ENCODE results near the gene ATPAF2.

The ATPAF2 gene

DNA sequence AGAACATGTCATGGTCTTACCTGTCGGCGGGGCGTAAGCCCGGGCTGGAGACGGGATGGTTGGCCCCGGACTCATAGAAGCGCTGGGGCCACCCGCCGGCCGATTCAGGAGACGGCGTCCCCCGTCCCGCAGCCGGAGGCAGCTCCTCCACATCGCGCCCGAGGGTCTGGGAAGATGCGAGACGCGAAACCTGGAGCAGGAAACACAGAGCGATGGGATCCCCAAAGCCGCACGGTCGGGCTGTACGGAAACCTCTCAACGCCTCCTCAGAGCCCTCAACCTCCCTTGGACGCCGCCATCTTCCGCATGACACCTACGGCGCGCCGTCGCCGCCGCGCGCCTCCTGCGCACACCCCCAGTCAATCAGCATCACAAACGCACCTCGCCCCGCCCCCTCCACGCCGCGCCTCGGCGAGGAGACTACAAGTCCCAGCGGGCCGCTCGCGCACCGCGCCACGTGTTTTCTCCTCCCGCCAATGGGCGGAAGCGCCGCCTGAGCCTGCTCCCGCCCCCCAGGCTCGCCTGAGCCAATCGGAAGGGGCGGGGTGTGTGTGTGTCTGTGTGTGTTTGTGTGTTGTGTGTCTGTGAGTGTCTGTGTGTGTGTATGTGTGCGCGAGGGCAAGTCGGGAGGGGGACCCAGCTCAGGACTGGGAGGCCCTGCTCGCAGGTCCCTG lies at the start of gene ATPAF2, which contains the start of gene GID4:
ATPAF2 (minus strand) TSS at position 308 of the 674 bp plus-strand sequence; CDS start at position 153, 155 bp downstream.
GID4 (plus strand) TSS at position 548 of the 674 bp plus-strand sequence; CDS start at position 605, 57 bp downstream.
- DNase-seq: peak; percentile 99 to 100

DNA sequence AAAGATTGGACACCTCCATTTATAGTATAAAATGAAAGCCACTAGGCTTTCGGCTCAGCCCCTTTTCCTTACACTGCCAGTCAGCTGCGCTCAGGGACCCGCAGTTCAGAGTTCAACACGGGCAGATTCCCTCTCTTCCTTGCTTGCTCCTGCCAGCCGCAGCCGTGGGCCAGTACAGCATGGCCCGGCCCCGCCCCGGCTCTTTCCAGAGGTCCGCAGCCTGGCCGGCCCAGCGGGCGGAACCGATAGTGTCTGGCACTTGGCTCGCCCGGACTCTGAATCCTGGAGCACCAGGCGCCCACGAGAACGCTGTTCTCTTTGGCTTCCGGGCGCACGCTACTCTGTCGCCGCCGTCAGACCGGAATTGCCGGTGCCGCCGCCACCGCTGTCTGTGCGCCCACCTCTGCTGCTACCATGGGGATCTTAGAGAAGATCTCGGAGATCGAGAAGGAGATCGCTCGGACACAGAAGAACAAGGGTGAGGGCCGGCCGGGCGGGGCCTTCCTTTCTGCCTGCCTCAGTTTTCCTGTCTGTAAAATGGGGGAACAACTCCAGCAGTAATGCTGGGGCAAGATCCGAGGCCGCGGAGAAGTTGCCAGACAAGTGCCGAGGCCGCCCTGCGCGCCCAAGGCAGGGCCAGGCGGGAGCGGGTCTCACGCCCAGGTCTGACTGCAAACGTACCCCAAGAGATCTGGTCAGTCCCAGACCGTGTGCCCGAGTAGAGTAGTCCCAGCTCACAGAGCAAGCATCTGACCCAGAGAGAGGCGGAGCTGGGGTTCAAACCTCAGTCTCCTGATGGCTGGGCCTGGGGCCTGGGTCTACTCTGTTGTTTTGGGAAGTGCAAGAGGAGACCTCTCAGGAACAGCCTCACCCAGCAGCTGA lies 48.9 kb upstream of the ATPAF2 start, which contains the start of gene DRG2:
DRG2 (plus strand) TSS at position 339 of the 882 bp plus-strand sequence; CDS start at position 415, 76 bp downstream.
- DNase-seq: peak; percentile 94 to 96

GRCh38 chr17:18084256-18084655 lies 45.3 kb upstream of the ATPAF2 start:
- DNase-seq: no peak

DNA sequence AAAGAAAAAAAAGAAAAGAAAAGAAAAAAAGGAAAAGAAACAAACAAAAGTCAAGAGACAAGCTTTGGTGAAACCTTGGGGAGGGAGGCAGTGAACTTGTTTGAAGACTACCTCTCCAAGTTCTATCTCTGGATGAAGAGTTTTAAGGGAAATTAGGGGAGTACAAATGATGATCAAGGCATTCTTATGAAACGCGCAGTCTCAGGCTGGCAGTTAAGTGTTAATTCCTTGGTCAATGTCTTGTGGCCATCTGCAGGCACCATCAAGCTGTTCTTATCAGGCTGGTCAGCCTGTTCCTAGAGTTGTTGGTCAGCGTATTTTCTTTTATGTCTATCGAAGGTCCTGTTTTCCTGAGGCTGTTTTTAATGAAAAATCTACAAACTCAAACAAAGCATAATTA lies 40.6 kb upstream of the ATPAF2 start:
- no peak for DNase-seq

DNA sequence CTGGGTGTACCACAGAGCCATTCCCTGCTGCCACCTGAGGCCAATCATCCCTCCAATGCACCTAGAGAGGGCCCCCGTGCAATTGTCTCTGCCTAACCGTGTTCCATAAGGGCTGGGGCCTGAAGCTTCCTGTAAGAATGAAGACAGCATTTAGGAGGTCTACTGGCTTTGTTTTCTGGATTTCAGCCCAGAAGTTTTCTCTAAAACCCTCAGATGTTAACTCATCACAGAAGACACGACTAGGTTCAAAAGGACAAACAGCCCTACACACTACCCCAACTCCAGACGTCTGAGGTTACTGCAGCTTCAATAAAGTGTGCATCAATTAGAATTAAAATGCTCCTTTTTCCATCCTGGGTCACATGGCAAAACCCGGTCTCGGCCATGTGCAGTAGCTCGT lies 38.0 kb upstream of the ATPAF2 start:
- DNase-seq: no peak

DNA sequence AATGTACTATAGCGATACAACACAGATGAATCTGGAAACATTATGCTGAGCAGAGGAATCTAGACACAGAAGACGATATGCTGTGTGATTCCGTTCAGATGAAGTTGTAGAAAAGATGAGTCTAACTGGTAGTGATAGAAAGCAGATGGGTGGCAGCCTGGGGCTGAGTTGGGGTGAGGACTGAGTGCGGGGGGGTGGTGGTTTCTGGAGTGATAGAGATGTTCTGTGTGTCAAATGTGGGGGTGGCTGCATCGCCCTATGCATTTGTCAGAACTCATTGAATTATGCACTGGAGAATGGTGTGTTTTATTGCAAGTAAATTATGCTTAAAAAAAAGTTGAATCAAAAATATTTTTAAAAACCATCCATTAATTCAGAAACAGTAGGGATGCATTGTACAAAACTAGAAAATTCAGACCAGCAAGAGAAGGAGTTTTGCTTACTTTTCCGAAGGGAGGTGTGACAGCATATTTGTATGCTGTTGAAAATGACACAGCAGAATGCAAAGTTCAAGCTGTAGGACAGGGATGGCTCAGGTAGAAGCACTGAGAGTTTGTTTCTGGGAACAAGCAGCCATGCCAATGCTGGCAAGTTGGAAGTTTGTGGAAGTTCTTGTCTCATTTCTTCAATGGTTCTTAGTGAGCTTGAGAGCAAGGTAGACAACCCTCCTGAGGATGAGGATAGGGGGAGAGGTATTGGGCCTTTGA lies 35.8 kb upstream of the ATPAF2 start:
- DNase-seq: no peak

GRCh38 chr17:18071751-18072150 lies 32.8 kb upstream of the ATPAF2 start:
- no peak for DNase-seq

GRCh38 chr17:18070861-18071340 lies 31.9 kb upstream of the ATPAF2 start:
- no peak for DNase-seq

DNA sequence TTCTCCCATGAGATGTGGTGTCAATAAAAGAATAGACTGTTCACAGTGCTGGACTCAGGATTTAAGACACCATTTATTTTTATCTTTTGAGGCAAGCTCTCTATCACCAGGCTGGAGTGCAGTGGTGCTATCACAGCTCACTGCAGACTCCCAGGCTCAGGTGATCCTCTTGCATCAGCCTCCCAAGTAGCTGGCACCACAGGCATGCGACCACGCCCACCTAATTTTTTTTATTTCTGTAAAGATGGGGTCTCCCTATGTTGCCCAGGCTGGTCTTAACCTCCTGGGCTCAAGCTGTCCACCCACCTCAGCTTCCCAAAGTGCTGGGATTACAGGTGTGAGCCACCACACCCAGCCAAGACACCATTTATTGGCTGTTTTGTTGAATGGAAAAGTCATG lies 30.1 kb upstream of the ATPAF2 start:
- no peak for DNase-seq

- DNase-seq: no peak
Measured at GRCh38 chr17:18066866-18067265, 27.9 kb upstream of the ATPAF2 start.

GRCh38 chr17:18065546-18065945 lies 26.6 kb upstream of the ATPAF2 start:
- no peak for DNase-seq

DNA sequence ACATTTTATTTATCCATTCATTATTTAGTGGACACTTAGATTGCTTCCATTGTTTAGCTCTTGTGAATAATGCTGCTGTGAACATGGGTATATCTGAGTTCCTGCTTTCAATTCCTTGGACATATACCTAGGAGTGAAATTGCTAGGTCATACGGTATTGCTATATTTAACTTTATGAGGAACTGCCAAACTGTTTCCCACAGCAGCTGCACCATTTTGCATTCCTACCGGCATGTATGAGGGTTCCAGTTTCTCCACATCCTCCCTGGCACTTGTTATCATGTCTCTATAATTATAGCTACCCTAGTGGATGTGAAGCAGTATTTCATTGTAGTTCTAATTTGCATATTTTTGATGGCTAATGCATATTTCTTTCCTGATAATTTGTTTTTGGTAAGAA lies 25.1 kb upstream of the ATPAF2 start:
- DNase-seq: no peak

GRCh38 chr17:18059283-18059682 lies 20.3 kb upstream of the ATPAF2 start:
- DNase-seq: no peak

- DNase-seq: no peak
Measured at GRCh38 chr17:18056214-18056613, 17.2 kb upstream of the ATPAF2 start.

GRCh38 chr17:18055597-18055996 lies 16.6 kb upstream of the ATPAF2 start:
- no peak for DNase-seq

DNA sequence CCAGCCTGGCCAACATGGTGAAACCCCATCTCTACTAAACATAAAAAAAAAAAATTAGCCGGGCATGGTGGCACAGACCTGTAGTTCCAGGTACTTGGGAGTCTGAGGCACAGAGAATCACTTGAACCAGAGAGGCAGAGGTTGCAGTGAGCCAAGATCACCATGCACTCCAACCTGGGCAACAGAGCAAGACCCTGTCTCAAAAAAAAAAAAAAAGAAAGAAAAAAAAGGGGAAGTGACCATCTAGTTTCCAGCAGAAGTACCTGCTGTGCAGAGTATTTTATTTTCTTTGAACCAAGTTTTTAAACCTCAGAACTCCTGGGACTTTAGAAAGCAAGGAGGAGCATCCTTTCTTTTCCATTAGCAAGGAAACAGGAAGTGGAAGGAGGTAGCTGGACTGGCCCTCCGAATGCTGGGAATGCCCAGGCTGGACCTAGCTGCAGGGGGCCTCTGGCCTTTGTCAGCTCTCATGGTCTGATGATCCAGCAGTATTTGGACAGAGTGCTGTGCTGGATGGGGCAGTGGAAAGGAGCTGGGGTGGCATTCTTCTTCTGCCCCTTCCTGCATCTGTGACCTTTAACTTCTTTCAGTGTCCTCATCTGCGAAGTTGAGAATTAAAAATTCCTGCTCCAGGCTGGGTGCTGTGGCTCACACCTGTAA lies 6.9 kb upstream of the ATPAF2 start:
- DNase-seq: no peak

DNA sequence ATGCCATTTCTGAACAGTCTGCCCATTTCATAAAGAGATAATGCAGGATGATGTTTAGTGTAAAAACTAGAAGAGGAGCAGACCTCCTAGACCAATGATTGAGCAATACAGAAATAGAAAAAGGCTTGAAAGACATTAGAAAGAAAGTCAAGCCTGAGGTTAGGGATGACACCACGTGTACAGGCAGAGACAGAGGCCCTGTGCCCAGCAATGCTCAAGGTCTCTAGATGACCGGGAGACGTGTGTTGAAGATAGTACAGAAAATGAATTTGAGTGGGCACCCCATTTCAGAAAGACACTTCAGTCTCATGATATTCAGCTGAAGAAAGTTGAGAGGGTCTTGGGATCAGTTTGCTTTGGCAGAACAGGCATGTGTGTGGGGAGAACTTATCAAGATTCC lies 5.6 kb upstream of the ATPAF2 start:
- no peak for DNase-seq

DNA sequence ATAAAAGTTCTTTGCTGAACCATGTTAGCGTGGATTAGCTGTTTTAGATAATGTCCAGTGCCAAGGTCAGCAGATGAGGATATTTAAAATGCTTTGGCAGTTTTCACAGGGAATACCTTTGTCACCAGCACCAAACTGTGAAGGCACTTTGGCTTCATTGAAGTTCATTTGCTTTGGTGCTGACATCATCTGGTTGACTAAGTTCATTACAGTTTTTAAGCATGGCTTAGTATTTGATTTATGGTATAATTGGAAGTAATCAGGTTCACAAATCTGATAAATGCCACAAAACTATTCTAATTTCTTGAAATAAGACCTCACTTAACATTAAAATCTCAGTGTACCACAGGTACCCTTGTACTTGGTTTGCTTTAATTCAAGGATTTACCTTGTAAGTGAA lies 4.5 kb upstream of the ATPAF2 start:
- DNase-seq: no peak

- DNase-seq: no peak
Measured at GRCh38 chr17:18042983-18043382, 4.0 kb upstream of the ATPAF2 start.

- DNase-seq: no peak
Measured at GRCh38 chr17:18041776-18042175, 2.8 kb upstream of the ATPAF2 start.

DNA sequence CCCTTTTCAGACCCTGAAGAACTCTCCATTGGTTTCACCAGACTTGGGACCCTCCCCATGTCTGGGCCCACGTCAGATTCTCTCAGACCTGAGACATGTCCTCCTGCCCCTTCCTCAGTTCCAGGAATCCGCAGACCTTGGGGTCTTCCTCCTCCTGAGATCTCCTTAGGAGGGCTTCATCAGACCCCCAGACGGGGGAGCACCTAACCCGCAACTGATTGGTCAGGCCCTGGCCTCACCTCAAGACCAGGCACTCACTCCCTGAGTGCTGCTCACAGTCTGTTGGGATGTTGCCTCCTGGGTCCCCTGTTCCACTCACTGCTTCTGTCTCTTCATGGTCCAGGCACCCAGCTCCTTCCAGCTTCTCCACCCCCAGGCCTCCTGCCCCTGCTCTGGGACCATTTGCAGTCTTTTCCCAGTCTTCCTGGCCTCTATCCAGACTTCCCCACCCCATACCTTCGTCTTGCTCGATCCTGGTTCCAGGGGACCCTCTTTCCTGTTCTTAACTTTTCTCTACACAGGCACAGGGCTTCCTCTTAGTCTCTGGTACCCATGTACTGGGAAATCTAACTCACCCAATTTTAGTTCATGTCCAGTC lies 1.4 kb upstream of the ATPAF2 start:
- DNase-seq: no peak

Data from stimulated activated CD4-positive, alpha-beta T cell treated with anti-CD3 and anti-CD28 coated beads, Interleukin-2, amount 100 ng/mL, for 48 hours (primary cell).